GM12874 (cell line): ENCODE data around the gene DPM1.

Experiments
- TF ChIP-seq, protein P1 (sequence below): IDR thresholded peaks from 2 replicates; pipeline ENCODE4 v1.5.1; 2011; ENCODE audit warnings: low read depth, mild to moderate bottlenecking, control low read depth, low read length, moderate library complexity; ENCODE audit not compliant: insufficient read depth

The DPM1 gene

GRCh38 chr20:50999355-50999754 is 41.0 kb upstream of the DPM1 start:
- TF ChIP-seq, protein P1, sequence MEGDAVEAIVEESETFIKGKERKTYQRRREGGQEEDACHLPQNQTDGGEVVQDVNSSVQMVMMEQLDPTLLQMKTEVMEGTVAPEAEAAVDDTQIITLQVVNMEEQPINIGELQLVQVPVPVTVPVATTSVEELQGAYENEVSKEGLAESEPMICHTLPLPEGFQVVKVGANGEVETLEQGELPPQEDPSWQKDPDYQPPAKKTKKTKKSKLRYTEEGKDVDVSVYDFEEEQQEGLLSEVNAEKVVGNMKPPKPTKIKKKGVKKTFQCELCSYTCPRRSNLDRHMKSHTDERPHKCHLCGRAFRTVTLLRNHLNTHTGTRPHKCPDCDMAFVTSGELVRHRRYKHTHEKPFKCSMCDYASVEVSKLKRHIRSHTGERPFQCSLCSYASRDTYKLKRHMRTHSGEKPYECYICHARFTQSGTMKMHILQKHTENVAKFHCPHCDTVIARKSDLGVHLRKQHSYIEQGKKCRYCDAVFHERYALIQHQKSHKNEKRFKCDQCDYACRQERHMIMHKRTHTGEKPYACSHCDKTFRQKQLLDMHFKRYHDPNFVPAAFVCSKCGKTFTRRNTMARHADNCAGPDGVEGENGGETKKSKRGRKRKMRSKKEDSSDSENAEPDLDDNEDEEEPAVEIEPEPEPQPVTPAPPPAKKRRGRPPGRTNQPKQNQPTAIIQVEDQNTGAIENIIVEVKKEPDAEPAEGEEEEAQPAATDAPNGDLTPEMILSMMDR: no peak

- TF ChIP-seq, protein P1: no peak
Observed at GRCh38 chr20:50996901-50997865, 38.9 kb upstream of the DPM1 start.

DNA sequence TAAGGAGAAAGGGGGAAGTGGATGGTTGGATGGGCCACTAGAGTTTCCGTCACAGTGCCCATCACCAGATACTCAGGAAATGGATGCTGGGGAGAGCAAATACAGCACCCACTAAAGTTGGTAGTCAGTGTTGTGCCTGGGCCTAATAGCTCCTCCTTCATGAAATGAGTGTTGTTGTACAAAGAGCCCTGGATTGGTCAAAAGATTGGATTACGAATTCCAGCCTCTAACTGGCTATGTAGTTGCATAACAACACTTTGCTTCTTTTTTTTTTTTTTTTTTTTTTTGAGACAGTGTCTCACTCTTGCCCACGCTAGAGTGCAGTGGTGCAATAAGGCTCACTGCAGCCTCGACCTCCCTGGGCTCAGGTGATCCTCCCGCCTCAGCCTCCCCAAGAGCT is 37.2 kb upstream of the DPM1 start:
- TF ChIP-seq, protein P1: no peak

- TF ChIP-seq, protein P1: no peak
Observed at GRCh38 chr20:50993876-50994275, 35.5 kb upstream of the DPM1 start.

DNA sequence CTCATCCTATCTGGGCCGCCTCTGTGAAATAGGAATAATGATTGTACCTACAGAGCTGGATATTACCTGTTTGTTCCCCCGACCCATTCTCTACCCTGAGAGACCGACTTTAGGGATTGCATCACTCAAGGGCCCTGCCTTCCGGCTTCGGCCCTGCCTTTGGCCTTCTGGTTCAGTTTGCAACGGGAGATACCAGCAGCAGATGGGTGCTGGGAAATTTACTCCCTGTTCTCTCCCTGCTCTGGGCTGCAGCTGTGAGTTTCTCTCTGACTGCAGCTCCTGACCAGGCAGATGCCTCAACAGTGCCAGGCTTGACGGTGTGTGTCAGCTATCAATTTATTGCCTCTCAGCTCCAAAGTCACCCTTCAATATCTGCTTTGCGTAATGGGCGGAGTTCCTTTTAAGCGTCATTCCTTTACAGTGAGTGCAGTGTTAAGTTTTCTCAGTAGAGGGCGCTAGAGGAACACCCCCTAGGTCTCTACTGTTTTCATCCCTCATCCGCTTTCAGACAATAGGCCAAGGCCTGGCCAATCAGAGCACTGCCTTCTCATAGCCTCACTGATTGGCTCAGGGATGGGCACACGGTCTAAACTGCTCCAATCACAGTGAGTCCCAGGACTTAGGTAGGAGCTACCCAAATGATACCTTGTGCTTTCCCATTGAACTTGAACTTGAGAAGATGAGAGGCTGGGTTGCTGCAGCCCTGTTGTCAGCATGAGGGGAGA is 34.6 kb upstream of the DPM1 start:
- TF ChIP-seq, protein P1: peak; percentile 54

GRCh38 chr20:50992336-50992732 is 34.0 kb upstream of the DPM1 start:
- TF ChIP-seq, protein P1: no peak

DNA sequence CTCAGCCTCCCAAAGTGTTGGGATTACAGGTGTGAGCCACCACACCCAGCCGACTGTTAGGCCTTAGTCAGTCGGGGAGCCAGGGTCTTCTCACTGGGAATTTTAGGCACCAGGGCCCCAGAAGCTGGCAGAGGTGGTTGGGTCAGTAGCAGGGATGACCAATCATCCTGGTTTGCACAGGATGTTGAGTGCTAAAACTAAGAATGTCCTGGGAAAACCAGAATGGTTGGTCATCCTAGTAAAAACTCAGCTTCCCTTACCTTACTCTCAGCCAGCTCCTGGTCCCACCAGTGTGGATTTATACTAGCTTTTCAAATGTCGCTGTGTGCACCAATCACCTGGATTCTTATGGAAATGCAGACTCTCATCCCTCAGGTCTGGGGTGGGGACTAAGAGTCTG is 32.7 kb upstream of the DPM1 start:
- TF ChIP-seq, protein P1: no peak
